Cardiac muscle cell (in vitro differentiated cells and primary cell): ENCODE measurements around the gene ATP5IF1. TPM values are rescaled to one million over a fixed set of nuclear protein-coding genes. Genes with fewer than 3 reads are reported as not detected.

Experiments
- DNase-seq, 2 donors: peaks; one replicate each; pipeline versions ENCODE4 v3.0.0 to v3.0.0-alpha.2; 2010 to 2017; ENCODE audit warnings: low read depth in 1 of 2, low spot score in 1 of 2
- H3K27ac ChIP-seq: fragments of 200-600 bp; sonication (generic); 2 replicates; pipeline ENCODE4 v1.5.1; 2016
- H3K27me3 ChIP-seq: fragments of 200-600 bp; sonication (generic); 2 replicates; pipeline ENCODE4 v1.6.0; 2016; ENCODE audit warnings: control low read depth
- H3K36me3 ChIP-seq: fragments of 200-600 bp; sonication (generic); 2 replicates; pipeline ENCODE4 v1.5.1; 2016; ENCODE audit warnings: control low read depth
- H3K4me1 ChIP-seq: fragments of 200-600 bp; sonication (generic); 2 replicates; pipeline ENCODE4 v1.8.1; 2017; ENCODE audit warnings: low read depth, mild to moderate bottlenecking, mixed run types
- H3K4me3 ChIP-seq: fragments of 200-600 bp; sonication (generic); 2 replicates; pipeline ENCODE4 v1.5.1; 2016; ENCODE audit warnings: mild to moderate bottlenecking
- H3K9me3 ChIP-seq: fragments of 200-600 bp; sonication (generic); 2 replicates; pipeline ENCODE4 v1.5.1; 2017; ENCODE audit warnings: low read depth, mild to moderate bottlenecking, control low read depth
- CTCF ChIP-seq: IDR thresholded peaks from 2 replicates; pipeline ENCODE4 v1.5.1; 2012; ENCODE audit warnings: low read depth, mild to moderate bottlenecking, low read length
- polyA plus RNA-seq: library from polyadenylated mRNA; unstranded; fragments of >200 nt; fragmentation: Nextera tagmentation; extraction: Ambion mirVana; gene quantifications from 2 replicates; pipeline ENCODE4 v1.2.1, GENCODE V29; 2016
- total RNA-seq: library from RNA; depleted of rRNA; stranded (reverse); fragments of >200 nt; gene quantifications from 2 replicates; pipeline ENCODE4 v1.2.3, GENCODE V29; 2016

The ATP5IF1 gene
- total and polyA plus RNA-seq, 2 experiments from 2014 or later, result 1,032 to 1,056 TPM

DNA sequence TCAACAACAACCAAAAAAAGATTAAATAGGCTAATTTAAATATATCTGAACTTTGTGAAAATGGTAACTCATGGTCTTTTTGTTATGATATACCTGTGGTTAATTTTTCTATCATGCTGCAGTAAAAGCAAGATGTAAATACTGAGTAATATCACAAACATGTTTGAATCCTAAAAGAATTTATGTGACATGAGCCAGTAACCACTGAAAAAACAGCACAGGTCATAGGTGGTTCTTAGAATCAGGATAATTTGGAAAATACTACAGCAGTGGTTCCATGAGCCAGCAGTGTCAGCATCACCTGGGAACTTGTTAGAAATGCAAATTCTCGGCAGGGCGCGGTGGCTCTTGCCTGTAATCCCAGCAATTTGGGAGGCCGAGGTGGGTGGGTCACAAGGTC lies 4.1 kb downstream of the ATP5IF1 start:
- DNase-seq, result no peak
- no peak for TF ChIP-seq CTCF
- Histone ChIP-seq H3K36me3 (peaks cover 4% of the 10 kb centered on the region), H3K27ac (no peak overlapping the region), H3K4me3 (no peak overlapping the region), H3K9me3 (no peaks in the 10 kb centered on the region), H3K4me1 (peaks cover 30% of the 10 kb centered on the region), H3K27me3 (no peaks in the 10 kb centered on the region)

DNA sequence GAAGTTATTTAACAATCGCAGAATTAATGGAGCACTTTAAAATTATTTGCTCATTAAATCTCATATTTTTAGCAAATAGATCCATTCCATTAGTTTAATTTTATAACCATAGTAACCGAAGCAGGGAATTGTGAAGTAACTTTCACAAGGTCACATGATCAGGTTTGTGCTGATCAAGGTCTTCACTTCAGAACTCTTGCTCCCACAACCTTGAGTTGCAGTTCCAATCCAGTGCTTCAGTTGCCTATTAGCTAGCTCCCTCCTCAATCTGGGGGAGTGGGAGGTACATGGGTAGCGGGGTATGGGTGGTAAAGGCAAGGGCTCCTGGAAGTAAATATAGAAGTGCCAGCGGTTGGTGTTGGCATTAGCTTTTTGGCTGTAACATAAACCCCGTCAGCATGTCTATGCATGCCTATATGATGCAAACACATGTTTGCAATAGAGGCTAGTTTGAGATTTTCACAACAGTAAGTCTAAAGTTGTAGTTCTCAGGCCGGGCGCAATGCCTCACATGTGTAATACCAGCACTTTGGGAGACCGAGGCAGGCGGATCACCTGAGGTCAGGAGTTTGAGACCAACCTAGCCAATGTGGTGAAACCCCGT lies 5.8 kb downstream of the ATP5IF1 start:
- peaks cover 4% of the 10 kb centered on the region for H3K36me3 ChIP-seq
- TF ChIP-seq CTCF, result no peak
- H3K9me3 ChIP-seq, result no peaks in the 10 kb centered on the region
- no peak for DNase-seq
- no peak overlapping the region for H3K27ac ChIP-seq
- peaks cover 38% of the 10 kb centered on the region for H3K4me1 ChIP-seq
- H3K27me3 ChIP-seq, result no peaks in the 10 kb centered on the region
- H3K4me3 ChIP-seq, result no peak overlapping the region

DNA sequence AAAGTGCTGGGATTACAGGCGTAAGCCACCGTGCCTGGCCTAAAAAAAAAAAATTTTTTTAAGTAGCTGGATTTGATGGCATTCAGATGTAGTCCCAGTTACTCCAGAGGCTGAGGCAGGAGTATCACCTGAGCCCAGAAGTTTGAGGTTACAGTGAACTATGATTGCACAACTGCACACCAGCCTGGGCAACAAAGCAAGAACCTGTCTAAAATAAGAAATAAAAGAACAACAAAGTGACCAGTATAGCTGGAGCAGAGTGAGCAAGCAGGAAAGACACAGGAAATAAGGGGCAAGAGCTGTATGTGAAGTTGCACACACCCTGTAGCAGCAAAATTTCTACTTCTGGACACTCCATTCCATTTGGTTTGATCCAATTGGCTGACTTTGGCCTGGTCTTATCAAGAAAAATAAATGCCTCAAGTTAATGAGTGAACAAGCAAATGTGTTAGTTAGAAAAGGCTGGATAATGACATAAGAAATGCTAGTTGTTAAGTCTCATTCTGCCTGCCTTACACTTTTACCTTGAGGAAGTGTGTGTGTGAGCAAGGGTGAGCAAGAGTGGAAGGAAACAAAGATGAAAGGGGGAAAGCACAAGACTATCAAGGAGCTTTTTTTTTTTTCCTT lies 7.9 kb downstream of the ATP5IF1 start:
- Histone ChIP-seq H3K9me3 (no peaks in the 10 kb centered on the region), H3K4me1 (peaks cover 34% of the 10 kb centered on the region), H3K27me3 (no peaks in the 10 kb centered on the region), H3K4me3 (no peak overlapping the region), H3K36me3 (no peaks in the 10 kb centered on the region), H3K27ac (peak overlapping the region; percentile 42)
- TF ChIP-seq CTCF, result no peak
- no peak for DNase-seq

GRCh38 chr1:28244549-28245251 lies 8.8 kb downstream of the ATP5IF1 start:
- Histone ChIP-seq H3K4me1 (peaks cover 33% of the 10 kb centered on the region), H3K36me3 (no peaks in the 10 kb centered on the region), H3K9me3 (no peaks in the 10 kb centered on the region), H3K27ac (peak overlapping the region; percentile 83), H3K27me3 (no peaks in the 10 kb centered on the region), H3K4me3 (no peak overlapping the region)
- DNase-seq, result no peak
- TF ChIP-seq CTCF, result no peak

- Histone ChIP-seq H3K27me3 (no peaks in the 10 kb centered on the region), H3K4me3 (peak overlapping the region; percentile 46), H3K36me3 (no peaks in the 10 kb centered on the region), H3K9me3 (no peaks in the 10 kb centered on the region), H3K27ac (no peak overlapping the region), H3K4me1 (peaks cover 33% of the 10 kb centered on the region)
- DNase-seq, result peak in 1 of 2 donors; percentile 48
- TF ChIP-seq CTCF, result no peak
These were observed 10.5 kb downstream of the ATP5IF1 start for GRCh38 chr1:28246427-28246832.
